ENCODE measurements around the gene PRKCE. TPM values are rescaled to one million over a fixed set of nuclear protein-coding genes. Genes with fewer than 3 reads are reported as not detected.

PRKCE gene
- total RNA-seq, 4 donors from 2014 or later, result 10.9 to 19.6 (median 14.9) TPM

DNA sequence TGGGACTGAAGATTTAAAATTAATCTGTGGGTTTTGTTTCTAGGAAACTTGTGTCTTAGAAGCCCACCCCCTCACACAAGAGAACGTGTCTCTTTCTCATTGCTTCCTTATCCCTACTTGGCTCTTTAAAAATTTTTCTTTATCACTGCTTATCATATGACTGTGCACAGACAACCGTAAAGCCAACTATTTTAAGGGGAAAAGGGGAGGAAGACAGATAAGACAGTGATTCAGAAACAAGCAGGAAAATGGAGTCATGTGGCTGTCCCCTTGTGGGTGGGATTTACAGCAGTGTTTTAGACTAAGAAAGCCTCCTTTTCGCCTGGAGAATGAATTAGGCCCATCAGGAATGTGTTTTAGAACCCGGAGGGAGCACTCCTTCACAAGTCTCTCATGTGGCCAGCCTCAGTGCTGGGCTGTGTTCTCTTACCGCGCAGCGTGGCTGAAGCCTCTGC, 17.6 kb downstream of the PRKCE start:
- TF ChIP-seq CTCF (IDR thresholded peaks at IDR 0.05; ENCODE audit: low read depth), result no peak

DNA sequence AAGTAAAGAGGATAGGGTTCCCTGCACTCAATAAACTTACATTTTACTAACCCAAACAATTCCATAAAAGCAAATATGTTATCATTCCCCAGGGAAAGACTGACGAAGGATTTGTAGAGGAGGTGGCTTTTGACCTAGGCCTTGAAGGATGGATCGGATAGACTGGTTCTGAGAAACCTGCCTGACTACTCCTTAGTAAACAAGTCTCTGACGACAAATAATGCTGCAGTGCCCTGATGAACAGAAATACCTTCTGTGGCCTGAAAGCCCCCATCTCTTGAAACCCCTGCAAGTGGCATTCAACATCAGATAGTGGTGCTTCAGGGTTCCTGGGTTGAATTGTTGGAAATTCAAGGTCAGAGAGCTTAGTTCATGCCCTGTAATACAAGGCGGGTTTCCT, 19.2 kb downstream of the PRKCE start:
- no peak for TF ChIP-seq CTCF (IDR thresholded peaks at IDR 0.05; ENCODE audit: low read depth)

DNA sequence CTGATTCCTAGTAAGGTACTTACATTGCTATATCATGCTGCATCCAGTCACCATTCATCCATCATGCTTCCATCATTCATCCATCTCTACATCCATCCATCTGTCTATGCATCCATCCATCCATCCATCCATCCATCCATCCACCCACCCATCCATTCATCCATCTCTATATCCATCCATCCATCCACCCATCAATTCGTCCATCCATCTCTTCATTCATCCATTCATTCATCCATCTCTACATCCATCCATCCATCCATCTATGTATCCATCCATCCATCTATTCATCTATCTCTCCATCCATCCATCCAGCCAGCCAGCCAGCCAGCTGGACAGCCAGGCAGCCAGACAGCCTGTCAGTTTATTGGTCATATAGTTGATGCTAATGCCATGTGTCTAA, 20.7 kb downstream of the PRKCE start:
- TF ChIP-seq CTCF (IDR thresholded peaks at IDR 0.05; ENCODE audit: low read depth), result no peak

- TF ChIP-seq CTCF (IDR thresholded peaks at IDR 0.05; ENCODE audit: low read depth), result no peak
These were observed 22.8 kb downstream of the PRKCE start for GRCh38 chr2:45674035-45674816.

DNA sequence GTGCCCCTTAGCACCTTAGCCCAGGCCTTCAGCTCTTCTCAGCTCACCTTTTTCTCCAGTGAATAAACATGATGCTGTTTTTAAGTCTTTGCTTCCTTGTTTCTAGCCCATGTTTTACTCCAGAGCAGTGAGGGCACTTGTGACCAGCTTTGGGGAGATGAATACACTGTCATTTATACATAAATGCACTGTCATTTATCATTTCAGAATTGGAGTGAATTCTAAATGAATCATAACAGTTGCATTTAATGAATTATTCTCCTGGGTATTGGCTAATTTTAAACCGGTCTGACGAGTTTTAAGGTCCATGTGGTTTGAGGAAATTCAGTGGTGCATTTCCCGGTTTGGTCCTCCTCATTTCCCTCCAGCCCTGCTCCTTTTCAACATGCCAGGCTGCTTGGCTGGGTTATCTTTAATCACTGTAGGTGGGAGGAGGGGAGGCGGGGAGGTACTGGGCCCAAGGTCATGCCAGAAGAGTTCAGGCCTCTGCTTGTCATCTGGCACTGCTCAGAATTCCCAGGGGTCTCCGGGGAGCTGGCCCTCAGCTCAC, 23.9 kb downstream of the PRKCE start:
- no peak for TF ChIP-seq CTCF (IDR thresholded peaks at IDR 0.05; ENCODE audit: low read depth)

GRCh38 chr2:45676088-45676487, 24.6 kb downstream of the PRKCE start:
- TF ChIP-seq CTCF (IDR thresholded peaks at IDR 0.05; ENCODE audit: low read depth), result no peak

DNA sequence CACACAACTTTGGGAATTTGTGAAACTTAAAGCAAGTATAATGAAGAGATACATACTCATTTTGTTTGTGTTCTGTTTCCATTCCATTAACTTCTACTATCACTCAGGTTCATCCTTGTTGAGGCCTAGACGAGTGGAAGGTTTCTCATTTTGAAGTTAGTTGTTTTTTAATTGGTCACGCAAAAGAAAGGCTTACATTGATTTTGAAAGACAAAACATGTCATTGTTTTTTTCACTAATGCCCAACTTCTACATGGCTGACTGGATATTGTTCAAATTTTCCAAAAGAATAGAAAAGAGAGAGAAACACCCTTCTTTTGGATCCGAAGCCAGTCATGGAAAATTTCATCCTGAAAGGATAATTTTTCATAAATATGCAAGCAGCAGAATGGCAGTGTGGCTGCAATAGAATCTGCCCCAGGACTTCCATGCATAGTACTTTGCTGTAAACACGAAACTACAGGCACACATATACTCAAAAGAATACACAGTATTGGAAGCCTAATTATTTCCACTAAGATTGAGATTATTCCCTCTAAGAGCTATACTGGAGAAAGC, 27.4 kb downstream of the PRKCE start:
- no peak for TF ChIP-seq CTCF (IDR thresholded peaks at IDR 0.05; ENCODE audit: low read depth)
